Stimulated activated CD8-positive, alpha-beta memory T cell treated with anti-CD3 and anti-CD28 coated beads, Interleukin-15, amount 100 ng/mL, for 24 hours (primary cell): Measurements from ENCODE around the gene CD82.

ENCODE experiments used
- DNase-seq: peaks from one replicate; pipeline ENCODE4 v3.0.0-alpha.2; 2020; ENCODE audit warnings: low read depth

Gene CD82

GRCh38 chr11:44565211-44565952, at the start of gene CD82:
CD82 (plus strand) TSS chr11:44565663; CDS start chr11:44594663, 29,000 bp downstream.
- DNase-seq: peak; percentile 97

GRCh38 chr11:44516688-44517507, 48.6 kb upstream of the CD82 start:
- DNase-seq: no peak

DNA sequence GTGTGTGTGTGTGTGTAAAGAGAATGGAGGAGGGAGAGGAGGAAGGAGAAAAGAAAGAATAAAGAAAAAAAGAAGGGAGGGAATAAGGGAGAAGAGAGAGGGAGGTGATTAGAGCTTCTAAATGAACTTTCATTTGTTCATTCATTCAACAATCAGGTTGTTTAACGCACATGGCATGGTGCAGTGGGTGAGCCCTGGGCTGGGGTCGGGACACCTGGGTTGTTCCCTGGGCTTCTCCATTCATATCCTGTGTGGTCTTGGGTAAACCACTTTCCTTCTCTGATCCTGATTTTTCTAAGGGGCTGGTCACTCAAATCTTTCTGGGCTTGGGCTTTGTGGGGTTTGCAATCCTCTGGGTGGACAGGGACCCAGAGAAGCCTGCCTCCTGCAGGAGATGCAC, 47.9 kb upstream of the CD82 start:
- no peak for DNase-seq

DNA sequence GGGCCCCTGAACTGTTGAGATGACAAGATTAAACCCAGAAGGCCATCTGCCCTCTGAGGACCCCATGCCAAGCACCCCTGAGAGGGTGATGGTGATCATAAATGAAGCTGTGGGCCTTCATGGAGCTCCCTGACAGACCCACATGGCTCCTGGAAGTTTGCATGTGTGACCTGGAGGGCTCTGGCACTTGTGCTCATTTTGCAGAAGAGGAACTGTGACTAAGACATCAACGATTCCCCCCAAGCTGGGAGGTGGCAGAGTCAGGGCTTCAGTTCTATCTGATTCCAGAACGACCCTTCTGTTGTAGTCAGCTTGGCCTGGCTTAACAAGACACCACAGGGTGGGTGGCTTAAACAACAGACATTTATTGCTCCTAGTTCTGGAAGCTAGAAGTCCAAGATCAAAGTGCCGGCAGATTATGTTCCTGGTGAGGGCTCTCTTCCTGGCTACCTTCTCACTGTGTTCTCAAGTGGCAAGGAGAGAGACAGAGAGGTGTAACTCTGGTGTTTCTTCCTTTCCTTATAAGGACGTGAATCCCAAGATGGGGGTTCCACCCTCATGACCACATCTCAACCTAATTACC, 46.4 kb upstream of the CD82 start:
- DNase-seq: no peak

DNA sequence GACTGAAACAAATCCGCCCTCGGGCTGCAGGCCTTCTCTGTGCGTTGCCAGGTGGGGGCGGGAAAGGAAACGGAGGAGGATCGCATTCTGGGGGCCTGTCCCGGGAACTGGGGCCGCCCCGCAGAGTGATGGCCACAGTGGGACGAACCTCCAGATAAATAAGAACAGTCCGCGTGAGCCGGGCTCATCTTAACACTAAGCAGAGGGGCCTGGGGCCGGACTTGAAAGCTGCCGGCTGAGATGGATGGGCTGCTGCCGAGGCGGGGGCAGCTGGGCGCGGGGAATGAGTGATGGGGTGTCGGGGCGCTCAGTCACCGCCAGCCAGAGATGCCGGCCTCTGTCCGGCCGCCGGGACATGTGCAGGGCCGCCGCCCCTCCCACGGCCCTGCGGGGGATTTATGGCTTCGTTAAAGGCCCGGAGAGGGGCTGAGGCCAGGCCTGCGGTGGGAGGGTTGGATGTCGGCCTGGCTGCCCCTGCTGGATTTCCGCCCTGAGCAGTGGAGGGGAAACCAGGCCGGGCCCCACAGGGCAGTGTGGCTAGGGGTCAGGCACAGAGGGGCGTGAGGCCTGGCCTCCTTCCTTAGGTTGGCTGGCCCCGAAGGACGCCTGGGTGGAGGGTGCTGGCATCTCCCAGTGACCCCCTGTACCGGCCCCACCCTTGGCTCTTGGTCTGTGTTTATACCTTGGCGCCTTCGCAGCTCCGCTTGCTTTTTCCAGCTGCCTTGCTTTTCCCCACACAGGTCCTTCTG, 45.3 kb upstream of the CD82 start:
- DNase-seq: no peak

DNA sequence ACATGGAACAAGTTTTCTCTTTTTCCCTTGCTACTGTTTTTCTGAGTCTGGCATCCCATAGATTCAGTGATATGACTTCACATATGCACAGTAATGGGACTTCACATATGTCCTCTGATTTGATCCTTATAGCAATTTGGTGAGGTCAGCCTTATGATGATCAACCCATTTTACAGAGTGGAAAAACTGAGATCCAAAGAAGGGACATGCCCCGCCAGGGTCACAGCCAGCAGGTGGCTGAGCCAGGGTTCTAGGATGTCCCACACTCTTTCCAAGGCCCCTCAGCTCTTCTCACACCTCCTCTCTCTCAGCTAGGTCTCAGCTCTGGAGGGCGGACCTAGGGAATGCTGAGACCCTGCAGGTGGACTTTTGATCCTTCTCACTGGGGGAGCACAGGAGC, 44.3 kb upstream of the CD82 start:
- DNase-seq: no peak

DNA sequence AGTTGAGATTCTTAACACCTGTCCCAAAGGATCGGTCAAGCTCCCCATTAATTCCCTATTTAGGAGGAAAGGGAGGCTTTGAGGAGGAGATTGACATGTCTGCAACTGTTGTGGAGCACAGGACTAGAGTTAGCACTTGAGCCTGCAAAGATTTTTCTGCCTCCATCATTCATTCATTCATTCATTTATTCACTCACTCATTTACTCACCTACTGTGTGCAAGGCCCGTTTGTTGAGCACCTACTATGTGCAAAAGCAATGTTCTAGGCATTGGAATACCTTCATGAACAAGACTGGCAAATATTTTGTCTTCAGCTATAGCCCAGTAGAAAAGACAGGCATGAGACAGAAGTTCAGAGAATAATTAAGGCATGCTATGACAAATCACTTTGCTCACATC, 43.2 kb upstream of the CD82 start:
- DNase-seq: no peak

DNA sequence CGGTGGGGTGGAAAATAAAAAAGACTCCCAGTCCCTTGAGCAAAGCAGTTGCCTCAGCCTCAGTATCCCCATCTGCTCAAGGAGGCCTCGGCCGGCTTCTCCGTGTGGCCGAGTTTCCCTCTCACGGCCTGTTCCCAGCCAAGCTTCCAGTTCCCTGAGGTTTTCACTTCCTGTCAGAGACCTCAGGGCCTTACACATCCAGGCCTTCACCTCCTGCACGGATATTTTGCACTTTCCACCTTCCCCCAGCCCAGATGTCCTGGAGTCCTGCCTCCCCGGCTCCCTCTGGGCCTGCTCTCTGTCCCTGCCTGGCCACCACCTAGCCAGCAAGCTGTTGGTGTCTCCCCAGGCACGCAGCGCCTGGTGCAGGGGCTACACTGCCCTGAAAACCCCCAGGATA, 41.1 kb upstream of the CD82 start:
- DNase-seq: no peak

DNA sequence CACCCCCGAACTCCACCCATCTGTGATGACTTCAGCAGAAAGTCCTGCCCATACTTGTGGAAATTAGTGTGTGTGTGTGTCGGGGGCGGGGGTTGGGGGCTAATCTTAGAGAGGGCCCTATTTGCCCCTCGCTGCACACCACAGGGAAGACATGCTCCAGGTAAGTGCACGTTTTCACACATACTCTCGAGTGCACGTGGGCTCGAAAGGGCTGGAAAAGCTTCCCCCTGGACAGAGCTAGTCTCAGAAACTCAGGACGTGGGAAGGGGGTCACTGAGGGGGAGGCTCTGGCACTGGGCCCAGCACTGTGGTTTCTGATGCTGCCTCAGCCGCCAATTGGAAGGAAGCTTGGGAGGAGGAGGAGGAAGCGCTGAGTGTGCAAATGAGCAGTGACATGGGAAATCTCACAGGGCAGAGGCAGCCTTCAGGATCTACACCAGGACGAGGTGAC, 40.7 kb upstream of the CD82 start:
- DNase-seq: no peak

DNA sequence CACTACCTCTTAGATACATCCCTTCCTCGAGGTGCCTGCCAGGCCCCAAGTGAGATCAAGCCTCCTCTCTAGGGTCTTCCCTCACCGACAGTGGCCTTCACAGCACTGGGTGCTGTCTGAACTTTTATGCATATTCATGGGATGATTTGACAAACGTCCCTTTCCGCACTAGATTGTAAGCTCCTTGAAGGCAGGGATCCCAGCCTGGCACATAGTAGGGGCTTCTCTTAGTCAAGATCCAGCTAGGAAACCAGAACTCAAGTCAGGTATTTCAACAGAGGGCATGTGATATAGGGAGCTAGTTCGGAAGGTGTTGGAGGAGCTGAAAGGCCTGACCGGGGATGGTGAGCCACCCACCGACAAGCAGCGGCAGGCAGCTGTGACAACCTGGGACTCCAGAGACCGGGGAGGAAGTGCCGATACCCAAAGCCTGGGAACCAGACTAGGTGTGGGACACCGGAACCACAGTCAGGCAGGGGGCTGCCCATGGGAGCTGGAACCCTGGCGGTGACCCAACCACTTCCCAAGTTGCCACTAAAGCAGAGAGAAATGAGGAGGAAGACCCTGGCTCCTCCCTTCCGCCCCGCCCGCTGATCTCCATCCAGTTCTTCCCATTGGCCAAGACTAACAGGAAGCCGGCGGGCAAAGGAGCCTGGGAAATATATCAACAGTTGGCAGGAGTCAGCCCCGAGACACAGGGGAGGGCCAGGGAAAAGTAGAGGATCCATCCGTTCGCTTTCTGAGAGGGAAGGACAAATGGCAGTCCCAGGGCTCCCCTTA, 39.8 kb upstream of the CD82 start:
- no peak for DNase-seq

- DNase-seq: no peak
These were observed 39.0 kb upstream of the CD82 start for GRCh38 chr11:44526438-44526837.

DNA sequence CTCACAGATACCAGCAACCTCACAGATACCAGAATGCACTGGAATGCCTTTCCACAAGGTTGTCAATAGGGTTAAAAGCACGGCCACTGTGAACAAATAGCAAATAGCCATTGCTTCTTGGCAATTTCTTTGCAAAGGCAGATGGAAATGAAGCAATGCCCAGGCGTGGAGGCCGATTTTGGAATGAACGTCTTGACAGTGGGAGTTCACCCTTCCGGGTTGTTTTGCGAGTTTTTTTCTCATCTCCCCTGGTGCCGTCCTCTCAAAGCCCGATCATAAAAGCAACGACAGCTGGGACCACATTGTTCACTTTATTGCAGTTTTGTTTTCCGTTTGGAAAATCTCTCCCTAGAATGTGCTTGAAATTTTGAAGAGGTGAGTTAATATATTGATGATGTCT, 38.0 kb upstream of the CD82 start:
- no peak for DNase-seq

DNA sequence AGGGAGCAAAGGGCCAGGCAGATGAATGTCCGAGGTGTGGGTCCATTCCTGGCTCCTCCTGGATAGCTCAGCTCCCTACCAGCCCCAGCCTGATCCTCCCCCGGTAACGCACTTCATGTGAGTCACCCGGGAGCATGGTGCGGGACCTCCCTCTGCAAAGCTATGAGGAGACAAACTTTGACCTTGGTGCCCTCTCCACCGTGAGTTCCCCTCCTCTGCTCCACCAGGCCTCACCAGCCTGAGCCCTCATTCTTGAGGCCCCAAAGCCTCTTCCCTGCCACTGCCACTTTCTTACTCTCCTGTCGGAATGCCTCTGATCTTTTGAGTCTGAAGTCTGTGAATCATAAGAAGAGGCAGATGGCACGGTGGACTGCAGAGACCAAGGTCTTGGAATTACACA, 37.4 kb upstream of the CD82 start:
- no peak for DNase-seq

DNA sequence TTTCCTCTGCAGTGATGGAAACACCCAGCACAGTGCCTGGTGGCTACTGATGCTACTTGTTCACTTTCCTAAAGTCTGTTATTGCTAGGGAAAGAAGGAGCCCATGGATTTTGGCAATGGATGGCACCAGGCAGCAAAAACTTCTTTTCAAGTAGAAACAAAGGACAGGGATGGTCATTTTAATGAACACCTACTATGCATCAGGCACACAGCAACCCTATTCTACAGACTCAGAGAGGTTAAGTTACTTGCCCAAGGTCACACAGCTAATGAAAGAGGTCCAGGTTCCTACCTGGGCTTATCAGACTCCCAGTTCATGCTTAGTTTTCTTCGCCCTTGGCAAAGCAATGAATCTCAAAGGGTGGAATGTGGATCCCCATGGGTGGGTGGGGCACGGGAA, 36.9 kb upstream of the CD82 start:
- DNase-seq: no peak

GRCh38 chr11:44529895-44530412, 35.5 kb upstream of the CD82 start:
- no peak for DNase-seq

- no peak for DNase-seq
These were observed 34.9 kb upstream of the CD82 start for GRCh38 chr11:44530413-44531115.

DNA sequence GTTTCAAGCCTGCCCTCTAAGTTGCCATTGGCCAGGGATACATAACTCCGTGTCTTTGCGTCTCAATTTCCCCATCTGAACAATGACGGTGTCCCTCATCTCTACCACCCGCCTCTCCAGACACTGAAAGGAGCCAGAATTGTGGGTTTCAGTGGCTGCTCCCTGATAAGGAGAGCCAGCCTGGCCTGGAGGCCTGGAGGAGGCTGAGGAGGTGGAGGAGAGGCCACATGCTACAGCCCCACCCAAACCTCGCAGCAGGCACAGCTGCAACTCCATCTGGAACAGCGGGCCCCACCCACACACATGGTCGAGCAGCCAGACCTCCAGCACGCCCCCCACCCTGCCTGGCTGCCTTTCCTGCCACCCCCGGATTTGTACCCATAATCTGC, 34.4 kb upstream of the CD82 start:
- DNase-seq: no peak

- no peak for DNase-seq
These were observed 33.8 kb upstream of the CD82 start for GRCh38 chr11:44531636-44532035.

- no peak for DNase-seq
These were observed 32.7 kb upstream of the CD82 start for GRCh38 chr11:44532809-44533208.

DNA sequence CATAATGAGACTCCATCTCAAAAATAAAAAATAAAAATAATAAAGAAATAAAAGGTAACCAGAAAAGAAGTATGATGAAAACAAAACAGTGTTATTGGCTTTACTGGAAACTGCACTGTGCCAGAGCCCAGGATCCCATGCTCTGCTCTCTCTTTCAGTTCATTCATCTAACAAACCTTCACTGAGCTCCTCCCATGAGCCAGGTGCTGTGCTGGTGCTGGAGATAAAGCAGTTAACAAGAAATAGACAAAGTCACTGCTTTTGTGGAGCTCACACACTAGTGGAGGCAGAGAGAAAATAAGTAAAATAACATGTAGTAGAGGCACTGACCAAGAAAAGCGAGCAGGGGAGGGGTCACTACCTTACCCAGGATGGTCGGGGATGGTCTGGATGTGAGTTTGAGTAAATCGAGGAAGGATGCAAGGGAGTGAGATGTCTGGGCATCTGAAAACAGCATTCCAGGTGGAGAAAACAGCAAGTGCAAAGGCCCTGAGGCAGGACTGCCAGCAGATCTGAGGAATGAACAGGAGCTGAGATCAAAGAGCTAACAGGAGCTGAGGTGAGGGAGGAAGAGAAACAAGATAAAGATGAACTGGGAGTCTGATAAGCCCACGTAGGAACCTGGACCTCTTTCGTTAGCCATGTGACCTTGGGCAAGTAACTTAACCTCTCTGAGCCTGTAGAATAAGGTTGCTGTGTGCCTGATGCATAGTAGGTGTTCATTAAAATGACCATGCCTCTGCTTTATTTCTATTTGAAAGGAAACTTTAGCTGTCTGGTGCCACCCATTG, 31.3 kb upstream of the CD82 start:
- no peak for DNase-seq
